Natural killer cell treated with Interleukin-12 subunit alpha and Interleukin-12 subunit beta and Interleukin-15 and Interleukin-18, amount 100 ng/mL, for 72 hours (primary cell): ENCODE results near the gene BPIFB4. TPM values are rescaled to one million over a fixed set of nuclear protein-coding genes. Genes with fewer than 3 reads are reported as not detected.

Source experiments
- ATAC-seq, 2 donors: fragments of 150-1000 bp; cut with Tn5 transposase in 1 of 2; sonication (Bioruptor Pico), chemical (Tn5 transposase) in 1 of 2; 2 replicates each; pipeline ENCODE4 v1.10.0; 2021
- DNase-seq: peaks from one replicate; pipeline ENCODE4 v3.0.0; 2022; ENCODE audit warnings: low spot score
- H3K27ac Mint-ChIP-seq, 2 donors: 1 replicate in 1 of 2; 2 replicates in 1 of 2; pipeline ENCODE4 v1.8.0; 2022; ENCODE audit warnings: mixed read lengths in 2 of 2, mild to moderate bottlenecking in 1 of 2, moderate library complexity in 1 of 2
- H3K27me3 Mint-ChIP-seq, 2 donors: 1 replicate in 1 of 2; 2 replicates in 1 of 2; pipeline ENCODE4 v1.8.0; 2022; ENCODE audit warnings: mixed read lengths in 2 of 2
- H3K36me3 Mint-ChIP-seq: one replicate; pipeline ENCODE4 v1.8.0; 2022; ENCODE audit warnings: mixed read lengths
- H3K4me1 Mint-ChIP-seq, 2 donors: 1 replicate in 1 of 2; 2 replicates in 1 of 2; pipeline ENCODE4 v1.8.0; 2022; ENCODE audit warnings: low read depth in 2 of 2, mixed read lengths in 2 of 2, mild to moderate bottlenecking in 1 of 2
- H3K4me3 Mint-ChIP-seq: one replicate; pipeline ENCODE4 v1.8.0; 2022; ENCODE audit warnings: mixed read lengths
- H3K9me3 Mint-ChIP-seq: 2 replicates; pipeline ENCODE4 v1.8.0; 2022; ENCODE audit warnings: mixed read lengths
- total RNA-seq, 2 donors: library from RNA; stranded (reverse); gene quantifications; one replicate each; pipeline ENCODE4 v1.2.3, GENCODE V29; 2022

BPIFB4 gene
- total RNA-seq, 2 donors from 2014 or later = not detected

GRCh38 chr20:33068251-33068939 is 11.0 kb upstream of the BPIFB4 start:
- no peaks in the 10 kb centered on the region for H3K36me3 Mint-ChIP-seq
- no peak overlapping the region for H3K4me3 Mint-ChIP-seq
- H3K9me3 Mint-ChIP-seq = no peaks in the 10 kb centered on the region
- H3K4me1 Mint-ChIP-seq = no peaks in the 10 kb centered on the region
- H3K27me3 Mint-ChIP-seq = peaks cover 0 to 2% of the 10 kb centered on the region in 2 donors
- DNase-seq (no peak), ATAC-seq (no peak)
- no peak overlapping the region for H3K27ac Mint-ChIP-seq

- DNase-seq (no peak), ATAC-seq (no peak)
- H3K36me3 Mint-ChIP-seq = no peaks in the 10 kb centered on the region
- peaks cover 1 to 2% of the 10 kb centered on the region in 2 donors for H3K27me3 Mint-ChIP-seq
- H3K9me3 Mint-ChIP-seq = no peaks in the 10 kb centered on the region
- H3K4me3 Mint-ChIP-seq = no peak overlapping the region
- no peak overlapping the region for H3K27ac Mint-ChIP-seq
- no peaks in the 10 kb centered on the region for H3K4me1 Mint-ChIP-seq
Observed at GRCh38 chr20:33069673-33070072, 9.8 kb upstream of the BPIFB4 start.

GRCh38 chr20:33070111-33071053 is 9.1 kb upstream of the BPIFB4 start:
- no peaks in the 10 kb centered on the region for H3K4me1 Mint-ChIP-seq

GRCh38 chr20:33071198-33071597 is 8.2 kb upstream of the BPIFB4 start:
- H3K27me3 Mint-ChIP-seq = peaks cover 7 to 12% of the 10 kb centered on the region in 2 donors
- H3K27ac Mint-ChIP-seq = no peak overlapping the region
- DNase-seq = no peak
- H3K4me1 Mint-ChIP-seq = no peaks in the 10 kb centered on the region
- no peak overlapping the region for H3K4me3 Mint-ChIP-seq
- no peaks in the 10 kb centered on the region for H3K36me3 Mint-ChIP-seq
- H3K9me3 Mint-ChIP-seq = no peaks in the 10 kb centered on the region
- no peak for ATAC-seq

More at GRCh38 chr20:33070111-33071053, 9.1 kb upstream of the BPIFB4 start:
- no peak overlapping the region for H3K4me3 Mint-ChIP-seq
- DNase-seq (no peak), ATAC-seq (no peak)
- no peaks in the 10 kb centered on the region for H3K36me3 Mint-ChIP-seq
- no peak overlapping the region for H3K27ac Mint-ChIP-seq
- peaks cover 5 to 8% of the 10 kb centered on the region in 2 donors for H3K27me3 Mint-ChIP-seq
- no peaks in the 10 kb centered on the region for H3K9me3 Mint-ChIP-seq

- H3K9me3 Mint-ChIP-seq = no peaks in the 10 kb centered on the region
- ATAC-seq = no peak
- H3K27ac Mint-ChIP-seq = no peak overlapping the region
- no peak overlapping the region for H3K4me3 Mint-ChIP-seq
- no peaks in the 10 kb centered on the region for H3K36me3 Mint-ChIP-seq
- H3K4me1 Mint-ChIP-seq = no peaks in the 10 kb centered on the region
- DNase-seq = no peak
- H3K27me3 Mint-ChIP-seq = peaks cover 7 to 12% of the 10 kb centered on the region in 2 donors
Observed at GRCh38 chr20:33072362-33072761, 7.1 kb upstream of the BPIFB4 start.

- Mint-ChIP-seq H3K4me1 (no peaks in the 10 kb centered on the region), H3K4me3 (no peak overlapping the region), H3K27me3 (peaks cover 7 to 12% of the 10 kb centered on the region in 2 donors), H3K36me3 (no peaks in the 10 kb centered on the region), H3K27ac (no peak overlapping the region), H3K9me3 (no peaks in the 10 kb centered on the region)
- DNase-seq (no peak), ATAC-seq (no peak)
Observed at GRCh38 chr20:33072813-33073212, 6.6 kb upstream of the BPIFB4 start.

GRCh38 chr20:33074675-33075074 is 4.8 kb upstream of the BPIFB4 start:
- no peaks in the 10 kb centered on the region for H3K9me3 Mint-ChIP-seq
- no peaks in the 10 kb centered on the region for H3K4me1 Mint-ChIP-seq
- peaks cover 7 to 12% of the 10 kb centered on the region in 2 donors for H3K27me3 Mint-ChIP-seq
- ATAC-seq = no peak
- no peak for DNase-seq
- no peaks in the 10 kb centered on the region for H3K36me3 Mint-ChIP-seq
- no peak overlapping the region for H3K4me3 Mint-ChIP-seq
- H3K27ac Mint-ChIP-seq = no peak overlapping the region

GRCh38 chr20:33075281-33075680 is 4.2 kb upstream of the BPIFB4 start:
- no peak for DNase-seq
- Mint-ChIP-seq H3K36me3 (no peaks in the 10 kb centered on the region), H3K4me1 (no peaks in the 10 kb centered on the region), H3K4me3 (no peak overlapping the region), H3K9me3 (no peaks in the 10 kb centered on the region), H3K27me3 (peaks cover 7 to 13% of the 10 kb centered on the region in 2 donors), H3K27ac (no peak overlapping the region)
- ATAC-seq = no peak

- ATAC-seq (no peak), DNase-seq (no peak)
- Mint-ChIP-seq H3K4me1 (no peaks in the 10 kb centered on the region), H3K27ac (no peak overlapping the region), H3K36me3 (no peaks in the 10 kb centered on the region), H3K9me3 (no peaks in the 10 kb centered on the region), H3K4me3 (no peak overlapping the region), H3K27me3 (peaks cover 11 to 22% of the 10 kb centered on the region in 2 donors)
Observed at GRCh38 chr20:33076662-33077372, 2.6 kb upstream of the BPIFB4 start.

GRCh38 chr20:33081411-33082154 is 2.1 kb downstream of the BPIFB4 start:
- DNase-seq (no peak), ATAC-seq (no peak)
- H3K27me3 Mint-ChIP-seq = peaks cover 6 to 10% of the 10 kb centered on the region in 2 donors
- no peaks in the 10 kb centered on the region for H3K4me1 Mint-ChIP-seq
- no peaks in the 10 kb centered on the region for H3K9me3 Mint-ChIP-seq
- H3K36me3 Mint-ChIP-seq = no peaks in the 10 kb centered on the region
- no peak overlapping the region for H3K4me3 Mint-ChIP-seq
- H3K27ac Mint-ChIP-seq = no peak overlapping the region

GRCh38 chr20:33082546-33082945 is 3.1 kb downstream of the BPIFB4 start:
- Mint-ChIP-seq H3K36me3 (no peaks in the 10 kb centered on the region), H3K9me3 (no peaks in the 10 kb centered on the region), H3K27me3 (peaks cover 6 to 10% of the 10 kb centered on the region in 2 donors), H3K27ac (no peak overlapping the region), H3K4me3 (no peak overlapping the region), H3K4me1 (no peaks in the 10 kb centered on the region)
- no peak for DNase-seq
- ATAC-seq = no peak

GRCh38 chr20:33083544-33084340 is 4.3 kb downstream of the BPIFB4 start:
- no peak overlapping the region for H3K27ac Mint-ChIP-seq
- H3K4me3 Mint-ChIP-seq = no peak overlapping the region
- ATAC-seq = no peak
- peaks cover 8 to 10% of the 10 kb centered on the region in 2 donors for H3K27me3 Mint-ChIP-seq
- no peaks in the 10 kb centered on the region for H3K9me3 Mint-ChIP-seq
- H3K4me1 Mint-ChIP-seq = no peaks in the 10 kb centered on the region
- no peaks in the 10 kb centered on the region for H3K36me3 Mint-ChIP-seq
- no peak for DNase-seq
